Stimulated activated CD8-positive, alpha-beta memory T cell treated with anti-CD3 and anti-CD28 coated beads, Interleukin-12 subunit alpha, Interleukin-12 subunit beta, amount 100 ng/mL, for 4 hours (primary cell): ENCODE results near the gene KRT37.
"Not testable (repeated sequence)": the region's sequence is repeated elsewhere in the genome, so short reads cannot be mapped to it uniquely, and the experiment has no call there.

Experiments used
- DNase-seq: peaks from one replicate; pipeline ENCODE4 v3.0.0-alpha.2; 2020; ENCODE audit warnings: low read depth

Gene KRT37

GRCh38 chr17:41404024-41404671, 20.2 kb downstream of the KRT37 start:
- DNase-seq, result no peak

- DNase-seq, result no peak
Observed at GRCh38 chr17:41403404-41404023, 20.9 kb downstream of the KRT37 start.

- DNase-seq, result no peak
Observed at GRCh38 chr17:41402161-41402560, 22.2 kb downstream of the KRT37 start.

GRCh38 chr17:41396996-41397660, 27.3 kb downstream of the KRT37 start, which contains the start of gene KRT31:
Gene KRT31, minus strand, starts transcription at chr17:41397608. Its CDS starts 69 bp downstream, at chr17:41397539.
- no peak for DNase-seq

- DNase-seq, result no peak
Observed at GRCh38 chr17:41396340-41396739, 28.0 kb downstream of the KRT37 start.

- DNase-seq, result no peak
Observed at GRCh38 chr17:41395611-41396010, 28.8 kb downstream of the KRT37 start.

GRCh38 chr17:41395044-41395443, 29.3 kb downstream of the KRT37 start:
- DNase-seq, result not testable (repeated sequence)

DNA sequence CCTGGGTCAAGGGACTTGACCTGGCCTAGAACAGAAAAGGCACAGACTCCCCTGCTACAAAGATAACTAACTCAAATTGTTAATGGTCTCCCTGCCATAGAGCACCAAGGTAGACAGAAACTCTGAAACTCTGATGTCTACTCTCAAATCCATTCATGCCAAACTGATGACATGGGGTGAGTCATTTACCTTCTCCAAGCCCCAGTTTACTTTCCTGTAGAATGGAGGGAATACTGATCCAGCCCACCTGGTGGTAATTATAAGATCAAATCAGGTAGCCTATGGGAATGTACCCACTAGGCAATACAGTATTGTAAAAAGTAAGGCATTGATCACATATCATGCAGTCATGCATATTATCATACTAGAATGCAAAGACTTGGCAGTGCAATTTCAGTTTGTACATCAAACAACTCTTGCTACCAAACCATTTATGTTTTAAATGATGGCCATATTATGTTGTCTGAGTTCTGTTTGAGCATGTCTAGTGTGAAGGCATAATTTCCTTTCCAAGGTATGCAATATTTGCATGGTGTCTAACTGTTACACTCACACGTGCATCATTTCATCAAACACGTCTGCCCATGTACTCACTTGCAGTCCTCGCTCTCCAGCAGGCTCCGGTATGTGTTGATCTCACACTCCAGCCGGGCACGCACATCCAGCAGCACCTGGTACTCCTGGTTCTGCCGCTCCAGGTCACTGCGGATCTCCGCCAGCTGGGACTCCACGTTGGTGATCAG, 30.0 kb downstream of the KRT37 start:
- DNase-seq, result no peak

DNA sequence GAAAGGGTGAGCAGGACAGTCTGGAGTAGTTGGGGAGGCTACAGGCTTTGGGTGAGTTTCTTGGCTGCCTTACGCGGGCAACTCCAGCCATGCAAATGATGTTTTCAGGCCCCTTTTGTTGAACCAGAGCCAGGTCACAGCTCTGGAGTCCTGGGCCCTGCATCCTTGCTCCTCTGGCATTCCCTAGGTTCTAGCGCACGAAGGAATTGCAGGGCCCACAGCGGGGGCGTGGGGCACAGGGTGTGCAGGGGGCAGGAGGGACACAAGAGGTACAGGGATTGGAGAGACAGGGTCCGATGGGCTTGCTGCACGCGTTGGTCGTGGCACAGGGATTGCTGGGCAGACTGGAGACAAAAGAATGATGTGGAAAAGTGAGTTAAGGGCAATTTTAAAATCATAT, 30.6 kb downstream of the KRT37 start:
- no peak for DNase-seq

- no peak for DNase-seq
Observed at GRCh38 chr17:41393294-41393693, 31.1 kb downstream of the KRT37 start.

DNA sequence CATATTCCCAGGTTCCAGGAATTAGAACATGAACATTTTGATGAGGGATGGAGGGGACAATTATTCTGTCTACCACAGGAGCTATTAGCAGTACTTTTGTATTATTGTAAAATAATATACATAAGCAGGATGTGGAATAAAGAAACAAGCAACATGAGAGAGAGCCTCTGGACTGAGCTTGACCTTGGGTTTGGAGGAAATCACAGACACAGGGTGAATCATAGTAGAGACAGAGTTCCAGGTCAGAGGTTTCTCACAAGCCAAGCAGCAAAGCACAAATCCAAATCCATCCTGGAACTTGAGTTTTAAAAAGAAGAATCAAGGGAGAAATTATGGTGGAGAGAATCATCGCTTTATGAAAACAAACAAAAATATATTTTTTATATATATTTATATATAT, 32.1 kb downstream of the KRT37 start:
- no peak for DNase-seq

GRCh38 chr17:41391535-41391934, 32.9 kb downstream of the KRT37 start:
- no peak for DNase-seq

DNA sequence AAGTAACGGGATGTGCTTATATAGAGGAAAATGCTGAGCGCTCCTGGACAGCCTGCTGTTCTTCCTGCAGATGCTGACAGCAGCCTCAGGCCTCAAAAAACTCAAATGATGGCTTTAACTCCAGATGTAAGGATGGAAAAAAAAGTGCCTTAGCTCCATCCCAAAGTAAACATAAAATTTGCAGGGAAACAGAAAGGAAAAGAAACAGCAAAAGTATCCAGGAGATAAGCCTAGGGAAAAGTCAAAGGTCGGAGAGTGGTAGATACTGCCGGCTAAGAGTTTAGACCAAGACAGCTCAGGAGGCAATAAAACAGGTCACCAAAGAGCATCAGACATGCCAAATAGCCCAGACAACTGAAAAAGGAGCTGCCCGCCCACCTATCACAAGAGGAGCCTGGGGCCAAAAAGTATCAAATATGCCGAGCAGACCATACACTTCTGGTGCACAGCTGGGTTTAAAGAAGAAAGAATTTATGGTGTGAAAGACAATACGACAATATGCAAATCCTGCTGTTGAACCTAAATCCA, 33.9 kb downstream of the KRT37 start:
- no peak for DNase-seq

DNA sequence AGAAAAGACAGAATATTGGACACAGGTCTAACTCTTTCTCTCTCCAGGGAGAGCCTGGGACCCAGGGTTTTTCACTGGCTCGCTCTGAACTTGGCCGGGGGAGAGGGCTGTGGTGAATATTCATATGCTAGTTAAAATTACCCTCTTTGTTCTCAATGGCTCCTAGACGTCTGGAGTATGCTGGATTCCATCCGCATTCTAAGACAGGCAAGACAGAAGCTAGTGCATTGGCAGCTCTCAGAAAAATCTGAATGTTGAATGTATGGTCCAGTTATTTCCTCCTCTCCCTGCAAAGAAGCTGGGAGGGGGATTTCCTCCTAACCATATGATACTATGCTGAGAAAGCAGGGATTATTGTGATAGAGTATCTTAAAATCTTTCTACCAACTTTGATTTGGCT, 36.7 kb downstream of the KRT37 start:
- DNase-seq, result no peak

DNA sequence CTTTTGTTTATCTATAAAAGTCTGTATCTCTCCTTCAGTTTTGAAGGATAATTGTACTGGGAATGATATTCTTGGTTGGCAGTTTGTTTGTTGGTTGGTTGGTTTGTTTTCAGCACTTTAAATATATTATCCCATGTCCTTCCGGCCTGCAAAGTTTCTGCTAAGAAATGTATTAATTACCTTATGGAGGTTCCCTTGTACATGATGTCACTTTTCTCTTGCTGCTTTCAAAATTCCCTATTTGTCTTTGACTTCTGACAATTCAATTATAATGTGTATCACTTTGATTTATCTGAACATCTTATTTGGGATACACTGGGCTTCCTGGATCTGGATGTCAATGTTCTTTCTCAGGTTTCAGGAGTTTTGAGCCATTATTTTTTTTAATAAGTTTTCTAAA, 38.2 kb downstream of the KRT37 start:
- DNase-seq, result no peak

GRCh38 chr17:41383690-41384089, 40.7 kb downstream of the KRT37 start:
- DNase-seq, result no peak

- no peak for DNase-seq
Observed at GRCh38 chr17:41382394-41382793, 42.0 kb downstream of the KRT37 start.

GRCh38 chr17:41381943-41382342, 42.4 kb downstream of the KRT37 start, which contains the start of gene KRT34:
Gene KRT34, minus strand, starts transcription at chr17:41382306. Its CDS starts 60 bp downstream, at chr17:41382246.
- not testable (repeated sequence) for DNase-seq

DNA sequence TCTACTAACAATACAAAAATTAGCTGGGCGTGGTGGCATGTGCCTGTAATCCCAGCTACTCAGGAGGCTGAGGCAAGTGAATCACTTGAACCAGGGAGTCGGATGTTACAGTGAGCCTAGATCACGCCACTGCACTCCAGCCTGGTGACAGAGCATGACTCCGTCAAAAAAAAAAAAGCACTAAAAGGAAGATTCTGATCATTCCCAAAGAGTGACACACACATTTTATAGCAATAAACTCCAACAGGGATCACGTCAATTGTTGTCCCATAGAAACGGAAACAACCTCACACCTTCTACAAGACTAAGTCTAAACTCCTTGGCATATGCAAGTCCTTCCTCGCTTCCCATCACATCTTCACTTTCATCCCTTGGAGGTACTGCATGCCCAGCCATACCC, 44.3 kb downstream of the KRT37 start:
- DNase-seq, result not testable (repeated sequence)

GRCh38 chr17:41377546-41377945, 46.8 kb downstream of the KRT37 start:
- no peak for DNase-seq
